GM21526 (cell line): ENCODE measurements around the gene SCAPER.

Source experiments
- ATAC-seq: cut with Tn5 transposase; IDR thresholded peaks from one replicate; pipeline ENCODE4 v1.9.1; 2021; ENCODE audit warnings: moderate library complexity; ENCODE audit not compliant: unreplicated experiment, low FRiP score

Gene SCAPER

DNA sequence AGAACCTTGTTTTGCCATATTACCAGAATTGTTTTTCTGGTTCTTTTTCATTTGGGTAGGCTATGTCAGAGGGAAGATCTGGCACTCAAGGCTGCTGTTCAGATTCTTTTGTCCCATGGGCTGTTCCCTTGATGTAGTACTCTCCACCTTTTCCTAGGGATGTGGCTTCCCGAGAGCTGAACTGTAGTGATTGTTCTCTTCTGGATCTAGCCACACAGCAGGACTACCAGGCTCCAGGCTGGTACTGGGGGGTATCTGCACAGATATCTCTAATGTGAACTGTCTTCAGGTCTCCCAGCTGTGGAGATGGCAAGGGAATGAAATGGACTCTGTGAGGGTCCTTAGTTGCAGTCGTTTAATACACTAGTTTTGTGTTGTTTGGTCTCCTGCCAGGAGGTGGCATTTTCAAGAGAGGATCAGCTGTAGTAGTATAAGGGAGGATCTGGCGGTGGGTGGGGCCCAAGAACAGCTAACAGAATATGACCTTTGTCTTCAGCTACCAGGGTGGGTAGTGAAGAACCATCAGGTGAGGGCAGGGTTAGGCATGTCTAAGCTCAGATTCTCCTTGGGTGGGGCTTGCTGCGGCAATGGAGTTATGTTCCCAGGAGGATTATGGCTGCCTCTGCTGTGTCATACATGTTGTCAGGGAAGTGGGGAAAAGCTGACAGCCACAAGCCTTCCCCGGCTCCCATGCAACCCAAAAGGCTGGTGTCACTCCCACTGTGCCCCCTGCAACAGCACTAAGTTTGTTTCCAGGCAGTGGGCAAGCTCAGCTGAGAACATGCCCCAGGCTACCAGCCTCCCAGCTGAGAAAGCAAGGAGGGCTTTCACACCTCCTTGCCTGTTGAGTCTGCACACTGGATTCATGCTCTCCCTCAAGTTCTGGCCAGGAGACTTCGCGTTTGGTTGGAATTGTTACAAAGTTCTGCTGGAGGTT lies 316.1 kb downstream of the SCAPER start:
- ATAC-seq: no peak

DNA sequence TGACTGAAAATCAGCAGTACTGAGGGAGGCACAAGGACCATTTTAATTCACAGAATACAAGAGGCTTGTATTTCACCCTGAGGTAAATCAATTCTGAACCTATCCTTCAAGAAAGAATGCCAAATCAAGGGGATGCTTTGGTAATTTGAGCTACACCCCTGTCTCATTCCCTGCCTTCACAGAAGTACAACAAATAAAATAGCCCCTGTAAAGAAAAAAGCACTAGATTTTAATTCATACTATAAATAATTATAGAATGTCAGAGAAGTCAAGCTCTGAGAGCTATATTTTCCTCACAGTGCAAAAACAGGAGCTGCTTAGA lies 319.6 kb downstream of the SCAPER start:
- no peak for ATAC-seq

DNA sequence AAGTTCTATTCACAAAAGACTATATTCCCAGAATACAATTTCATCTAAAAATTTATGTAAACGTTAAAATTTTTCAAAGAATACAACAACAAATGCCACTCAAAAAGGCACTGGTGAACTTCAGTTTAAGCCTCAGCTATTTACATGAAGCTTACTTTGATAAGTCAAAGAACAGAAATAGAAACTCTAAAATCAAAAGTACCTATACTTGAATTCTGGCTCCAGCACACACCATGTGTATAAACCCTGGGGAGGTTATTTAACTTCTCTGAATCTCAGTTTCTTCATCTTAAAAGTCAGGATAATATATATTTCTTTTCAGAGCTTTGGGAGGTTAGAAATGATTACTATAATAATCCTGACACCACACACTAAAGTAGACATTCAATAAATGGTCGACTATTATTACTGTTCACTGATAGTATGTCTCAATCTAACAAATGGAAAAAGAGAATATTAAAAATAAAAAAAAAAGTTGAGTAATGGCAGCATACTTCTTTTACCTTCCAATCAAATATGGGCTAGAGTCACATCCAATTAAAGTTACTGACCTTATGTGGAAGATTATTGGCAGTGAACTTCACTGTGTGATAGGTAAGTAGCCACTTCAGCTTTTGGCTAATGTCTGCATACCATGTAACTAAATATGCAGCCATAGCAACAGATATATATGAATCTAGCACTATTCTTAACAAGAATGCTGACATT lies 320.1 kb downstream of the SCAPER start:
- ATAC-seq: no peak

DNA sequence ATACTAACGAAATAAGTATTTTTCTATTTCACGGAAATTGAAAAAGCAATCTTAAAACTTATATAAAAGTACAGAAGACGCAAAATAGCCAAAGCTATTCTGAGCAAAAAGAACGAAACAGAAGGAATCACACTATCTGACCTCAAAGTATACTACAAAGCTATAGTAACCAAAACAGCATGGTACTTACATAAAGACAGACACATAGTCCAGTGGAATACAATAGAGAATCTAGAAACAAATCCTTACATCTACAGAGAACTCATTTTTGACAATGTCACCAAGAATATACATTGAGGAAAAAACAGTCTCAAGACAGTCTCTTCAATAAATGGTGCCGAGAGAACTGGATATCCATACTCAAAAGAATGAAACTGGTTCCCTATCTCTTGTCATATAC lies 322.6 kb downstream of the SCAPER start:
- no peak for ATAC-seq

DNA sequence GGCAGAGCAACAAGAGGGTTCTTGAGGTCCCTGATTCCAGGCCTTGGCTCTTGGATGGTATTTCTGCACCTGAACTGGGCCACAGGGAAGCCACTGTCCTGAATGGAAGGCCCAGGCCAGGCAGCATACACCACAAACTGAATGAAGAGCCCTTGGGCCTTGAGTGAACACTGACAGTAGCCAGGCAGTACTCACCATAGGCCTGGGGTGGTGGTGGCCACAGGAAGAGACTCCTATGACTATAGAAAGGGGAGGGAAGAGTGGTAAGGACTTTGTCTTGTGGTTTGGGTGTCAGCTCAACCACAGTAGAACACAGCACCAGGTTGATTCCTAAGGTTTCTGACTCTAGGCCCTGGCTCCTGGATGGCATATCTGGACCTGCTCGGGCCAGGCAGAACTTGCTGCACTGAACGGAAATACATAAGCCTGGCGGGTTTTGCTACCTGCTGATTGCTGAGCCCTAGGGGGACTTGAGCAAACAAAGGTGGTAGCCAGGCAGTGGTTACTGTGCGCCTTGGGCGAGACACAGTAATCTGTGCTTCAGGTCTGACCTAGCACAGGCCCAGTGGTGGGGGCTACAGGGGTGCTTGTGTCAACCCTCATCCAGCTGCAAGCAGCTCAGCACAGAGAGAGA lies 327.1 kb downstream of the SCAPER start:
- ATAC-seq: no peak

DNA sequence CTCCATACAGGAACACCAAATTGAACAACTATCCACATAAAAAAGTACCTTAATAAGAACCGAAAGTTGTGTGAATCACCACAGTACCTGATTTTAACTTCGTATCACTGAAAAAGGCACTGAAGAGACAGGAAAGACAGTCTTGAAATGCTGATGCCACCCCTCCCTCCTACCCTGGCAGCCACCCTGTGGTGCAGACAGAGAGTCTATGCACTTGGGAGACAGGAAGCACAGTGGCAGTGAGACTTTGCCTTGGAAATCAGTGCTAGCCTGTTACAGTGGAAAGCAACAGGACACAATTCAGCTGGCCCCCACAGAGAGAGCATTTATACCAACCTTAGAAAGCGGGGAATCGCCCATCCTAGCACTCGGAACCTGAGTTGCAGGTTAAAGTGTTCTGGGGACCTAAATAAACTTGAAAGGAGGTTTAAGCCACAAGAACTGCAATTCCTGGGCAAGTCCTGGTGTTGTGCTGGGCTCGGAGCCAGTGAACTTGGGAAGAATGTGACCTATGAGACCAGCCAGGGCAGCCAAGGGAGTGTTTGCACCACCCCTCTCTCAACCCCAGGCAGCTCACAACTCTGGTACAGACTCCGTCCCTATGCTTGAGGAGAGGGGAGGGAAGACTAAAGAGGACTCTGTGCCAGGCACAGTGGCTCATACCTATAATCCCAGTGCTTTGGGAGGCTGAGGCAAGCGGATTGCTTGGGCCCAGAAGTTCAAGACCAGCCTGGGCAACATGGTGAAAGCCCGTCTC lies 328.4 kb downstream of the SCAPER start:
- ATAC-seq: no peak

DNA sequence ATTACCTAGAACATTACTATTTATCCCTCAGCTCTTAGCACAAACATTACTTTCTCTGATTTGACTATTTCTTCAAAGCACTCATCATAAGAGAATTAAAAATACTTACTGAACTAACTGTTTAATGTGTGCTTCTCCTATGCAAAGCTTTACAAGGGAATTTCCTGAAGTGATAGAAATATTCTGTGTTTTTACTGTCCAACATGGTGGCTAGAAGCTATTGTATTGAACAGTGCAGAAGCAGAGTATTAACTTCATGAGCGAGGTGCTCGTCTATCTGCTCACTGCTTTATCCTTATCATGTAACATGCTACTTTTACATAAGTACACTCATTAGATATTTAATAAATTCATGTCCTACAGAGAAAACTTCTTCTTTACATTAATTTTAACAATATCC lies 329.5 kb downstream of the SCAPER start:
- peak; percentile 32 for ATAC-seq

DNA sequence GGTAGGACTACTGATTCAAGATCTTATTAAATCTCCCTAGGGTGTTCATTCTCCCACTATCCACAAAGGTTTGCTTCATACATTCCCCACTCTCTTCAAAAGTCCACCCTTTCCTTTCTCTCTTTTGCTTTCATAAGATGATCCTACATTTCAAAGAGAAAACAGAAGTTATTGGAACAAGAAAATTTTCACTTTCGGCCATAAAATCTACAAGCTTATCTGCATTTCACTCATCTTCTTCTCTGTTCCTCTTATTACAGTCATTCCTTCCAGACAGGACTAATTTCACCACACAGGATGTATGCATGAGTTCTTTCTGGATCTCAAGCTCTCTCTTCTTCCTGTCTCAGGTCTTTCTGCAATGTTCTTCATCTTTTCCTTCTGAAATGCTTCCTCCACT lies 329.9 kb downstream of the SCAPER start:
- peak; percentile 84 for ATAC-seq

DNA sequence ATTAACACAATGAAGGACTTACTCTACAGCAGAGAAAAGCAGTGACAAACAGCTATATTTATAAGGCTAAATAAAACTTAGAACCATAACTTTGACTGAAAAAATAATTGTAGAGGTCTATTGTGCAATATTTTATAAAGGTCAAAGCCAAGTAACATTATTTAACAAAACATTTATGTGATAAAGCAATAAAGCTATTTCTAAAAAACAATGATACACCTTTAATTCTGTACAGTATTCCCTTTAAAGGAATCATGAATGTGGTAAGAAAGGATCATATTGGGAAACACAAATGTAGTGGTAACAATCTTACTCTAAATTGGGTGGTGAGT lies 332.2 kb downstream of the SCAPER start:
- no peak for ATAC-seq

DNA sequence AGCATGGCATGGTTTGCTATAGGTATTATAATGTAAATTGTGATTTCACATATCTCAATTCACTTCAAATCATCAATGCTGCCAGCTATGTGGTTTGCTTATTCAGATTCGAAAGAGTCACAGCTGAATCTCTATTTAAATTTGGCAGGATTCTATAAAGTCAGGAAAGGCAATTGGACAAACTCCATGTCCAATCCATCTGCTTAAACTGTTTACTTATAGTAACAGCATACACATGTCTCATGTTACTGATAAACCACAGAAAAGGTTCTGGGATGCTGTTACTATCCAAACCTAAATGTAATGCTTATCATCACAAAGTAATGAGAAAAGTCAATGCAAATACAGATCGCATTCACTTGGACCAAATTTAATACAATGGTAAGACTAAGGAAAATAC lies 338.9 kb downstream of the SCAPER start:
- no peak for ATAC-seq

DNA sequence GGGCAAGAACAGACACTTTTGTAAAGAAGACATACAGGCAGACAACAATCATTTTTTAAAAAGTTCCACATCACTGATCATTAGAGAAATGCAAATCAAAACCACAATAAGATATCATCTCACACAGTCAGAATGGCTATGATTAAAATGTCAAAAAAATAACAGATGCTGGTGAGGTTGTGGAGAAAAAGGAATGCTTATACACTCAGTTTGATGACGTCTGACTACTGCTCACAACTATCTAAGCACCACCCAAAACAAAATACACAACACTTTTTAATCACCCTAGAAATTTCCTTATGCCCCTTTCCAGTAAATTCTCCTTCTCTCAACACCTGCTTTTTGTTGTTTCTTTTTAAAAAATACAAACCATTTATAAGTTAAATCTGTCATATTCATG lies 339.8 kb downstream of the SCAPER start:
- ATAC-seq: no peak

DNA sequence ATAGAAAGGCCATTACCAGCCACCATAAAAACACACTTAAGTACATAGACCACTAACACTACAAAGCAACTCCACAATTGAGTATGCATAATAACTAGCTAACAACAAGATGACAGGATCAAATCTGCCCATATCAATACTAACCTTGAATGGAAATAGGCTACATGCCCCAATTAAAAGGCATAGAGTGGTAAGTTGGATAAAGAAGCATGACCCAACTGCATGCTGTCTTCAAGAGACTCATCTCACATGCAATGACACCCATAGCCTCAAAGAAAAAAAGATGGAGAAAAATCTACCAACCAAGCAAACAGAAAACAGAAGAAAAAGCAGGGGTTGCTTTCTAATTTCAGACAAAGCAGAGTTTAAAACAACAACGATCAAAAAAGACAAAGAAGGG lies 349.9 kb downstream of the SCAPER start:
- no peak for ATAC-seq

DNA sequence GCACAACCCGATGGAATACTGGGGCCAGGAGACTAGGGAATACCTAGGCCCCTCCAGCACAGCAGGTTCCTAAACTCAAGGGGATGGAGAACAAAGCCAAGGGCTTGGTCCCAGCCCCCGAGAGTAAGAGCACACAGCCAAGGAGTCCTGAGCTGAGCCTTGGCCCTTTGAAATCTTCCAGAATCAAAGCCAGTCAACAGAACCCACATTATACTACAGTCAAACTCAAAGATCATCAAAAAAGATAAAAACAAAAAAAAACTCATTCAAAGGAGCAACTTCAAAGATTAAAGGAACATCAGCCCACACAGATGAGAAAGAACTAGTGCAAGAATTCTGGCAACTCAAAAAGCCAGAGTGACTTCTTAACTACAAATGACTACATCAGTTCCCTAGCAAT lies 351.6 kb downstream of the SCAPER start:
- ATAC-seq: no peak

DNA sequence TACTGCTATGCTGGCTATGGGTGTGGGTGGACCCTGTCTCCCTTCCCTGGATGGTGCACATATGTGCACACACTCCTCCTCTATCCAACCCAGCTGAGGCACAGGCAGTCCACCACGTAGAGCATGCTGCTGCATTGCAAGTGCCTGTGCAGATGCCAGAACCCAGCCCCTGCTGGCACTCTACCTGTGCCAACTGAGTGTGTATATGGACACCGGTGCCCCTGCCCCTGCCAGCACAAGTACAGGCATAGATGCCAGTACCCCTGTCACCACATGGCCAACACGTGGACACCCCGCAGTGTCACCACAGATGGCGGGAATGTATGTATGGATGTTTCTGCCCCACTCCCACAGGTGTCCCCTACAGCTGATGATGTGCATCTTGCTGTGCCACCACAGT lies 352.0 kb downstream of the SCAPER start:
- no peak for ATAC-seq

DNA sequence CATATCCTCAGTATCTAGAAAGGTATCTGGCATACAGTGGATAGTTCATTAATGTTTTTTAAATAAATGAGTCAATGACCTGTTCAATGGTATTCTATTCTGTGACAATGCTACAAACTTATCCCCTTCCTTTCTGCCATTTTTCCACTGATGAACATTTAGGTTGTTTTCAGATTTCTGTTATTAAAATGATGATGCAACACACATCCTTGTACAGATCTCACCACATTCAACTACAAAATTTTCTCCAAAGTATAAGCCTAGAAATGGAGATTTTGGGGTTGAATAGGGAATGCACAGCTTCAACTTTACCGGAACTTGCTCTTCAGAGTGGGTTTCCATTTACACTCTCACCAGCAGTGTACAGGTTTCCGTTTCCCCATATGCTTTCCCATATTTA lies 358.3 kb downstream of the SCAPER start:
- ATAC-seq: no peak

DNA sequence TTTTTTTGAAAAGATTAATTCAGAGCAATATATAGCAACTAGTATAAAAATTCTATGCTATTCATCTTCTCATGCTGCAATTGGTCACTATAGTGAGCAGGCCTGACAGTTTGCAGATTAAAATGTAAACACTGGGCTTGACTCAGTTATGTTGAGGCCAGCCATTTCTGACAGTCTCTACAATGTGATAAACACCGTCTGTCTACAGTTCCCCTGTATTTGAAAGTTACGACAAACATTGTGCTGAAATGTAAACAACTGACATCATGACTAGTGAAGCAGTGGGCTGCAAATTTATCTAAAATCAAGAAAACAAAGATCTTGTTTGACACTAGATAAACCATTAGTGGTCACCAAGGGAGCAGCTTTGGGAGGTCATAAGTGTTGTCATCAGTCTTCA lies 371.1 kb downstream of the SCAPER start:
- ATAC-seq: no peak

DNA sequence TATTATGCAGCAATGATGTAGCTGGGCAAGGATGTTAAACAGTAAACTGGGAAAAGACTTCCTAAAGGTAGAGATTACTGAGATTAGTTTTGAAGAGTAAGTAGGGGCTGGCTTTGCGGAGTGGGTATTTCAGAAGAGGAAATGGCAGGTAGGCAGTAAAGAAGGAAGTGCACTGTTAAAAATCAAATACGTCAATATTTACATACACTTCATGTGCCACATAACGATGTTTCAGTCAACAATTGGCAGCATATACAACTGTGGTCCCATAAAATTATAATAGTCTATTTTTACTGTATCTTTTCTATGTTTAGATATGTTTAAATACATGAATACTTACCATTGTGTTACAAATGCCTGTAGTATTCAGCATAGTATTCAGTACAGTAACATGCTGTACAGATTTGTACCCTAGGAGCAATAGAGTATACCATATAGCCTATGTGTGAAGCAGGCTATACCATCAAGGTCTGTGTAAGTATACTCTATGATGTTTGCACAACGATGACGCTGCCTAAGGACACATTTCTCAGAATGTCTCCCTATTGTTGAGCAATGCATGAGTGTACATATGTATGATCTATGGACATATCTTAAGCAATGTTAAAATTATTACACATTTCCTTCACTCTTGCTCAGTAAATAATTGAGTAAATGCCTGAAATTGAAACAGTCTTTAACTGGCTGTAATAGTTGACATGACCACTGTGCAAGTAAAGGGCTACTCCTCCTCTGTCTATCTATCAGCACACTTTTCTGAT lies 371.9 kb downstream of the SCAPER start:
- no peak for ATAC-seq

DNA sequence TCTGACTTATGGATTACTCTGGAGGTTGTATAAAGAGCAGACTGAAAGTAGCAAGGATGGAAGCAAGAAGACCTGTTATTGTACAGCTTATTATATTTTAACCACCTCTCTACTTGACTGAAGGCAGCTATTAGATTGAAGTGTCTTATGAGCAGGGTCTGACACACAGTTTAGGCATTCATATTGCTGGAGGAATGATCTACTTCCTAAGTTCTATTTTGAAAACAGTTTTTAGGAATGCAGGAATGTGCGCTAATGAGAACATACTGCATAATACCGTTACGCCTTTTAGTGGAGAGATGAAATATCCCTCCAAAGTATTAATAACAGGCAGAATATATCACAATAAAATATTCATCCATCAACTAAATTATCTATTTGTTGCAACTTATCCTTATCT lies 375.2 kb downstream of the SCAPER start:
- no peak for ATAC-seq

DNA sequence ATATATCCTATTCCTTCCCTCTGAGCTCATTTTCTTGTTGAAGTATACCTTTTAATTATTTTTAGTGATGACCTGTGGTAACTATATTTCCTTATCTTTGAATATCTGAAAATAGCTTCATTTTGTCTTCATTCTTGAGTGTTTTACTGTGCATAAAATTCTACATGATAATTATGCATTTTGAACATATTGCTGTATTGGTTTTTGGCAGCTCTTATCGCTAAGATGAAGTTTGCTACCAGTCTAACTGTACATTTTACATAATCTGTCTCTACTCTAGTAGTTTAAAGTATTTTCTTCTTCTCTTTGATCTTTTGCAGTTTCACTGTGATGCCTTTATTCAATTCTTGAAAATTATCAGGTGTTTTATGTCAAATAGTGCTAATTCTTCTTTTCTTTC lies 379.0 kb downstream of the SCAPER start:
- no peak for ATAC-seq

DNA sequence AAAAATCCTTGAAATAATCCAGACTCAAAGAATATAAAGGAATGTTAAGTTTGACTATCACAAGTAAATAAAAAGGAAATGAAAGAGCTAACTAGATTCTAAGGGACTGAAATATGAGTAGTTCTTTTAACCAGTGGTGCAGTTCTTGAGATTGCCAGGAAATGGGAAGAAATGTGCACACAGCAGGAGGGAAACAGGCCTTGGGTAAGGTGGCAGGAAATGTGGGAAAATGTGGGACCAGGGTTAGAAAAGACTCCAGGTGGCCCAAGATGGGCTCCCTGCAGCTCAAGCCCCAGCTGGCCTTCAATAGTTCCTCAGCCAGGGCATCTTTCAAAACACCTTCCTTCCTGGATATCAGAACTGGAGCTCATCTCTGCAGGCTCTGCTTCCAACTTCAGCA lies 387.2 kb downstream of the SCAPER start:
- ATAC-seq: no peak
